CD4-positive, alpha-beta memory T cell (primary cell): ENCODE measurements around the gene STX11. TPM values are rescaled to one million over a fixed set of nuclear protein-coding genes. Genes with fewer than 3 reads are reported as not detected.

ENCODE experiments used
- CTCF ChIA-PET: fragments of 350-600 bp; sonication (Branson Sonifier 250); formaldehyde crosslinking; loops from one replicate; lab custom pipeline; 2021; ENCODE audit warnings: inconsistent platforms; ENCODE audit not compliant: partially characterized antibody; lab: Charles Lee
- POLR2A ChIA-PET: fragments of 350-600 bp; sonication (Branson Sonifier 250); formaldehyde crosslinking; loops from one replicate; lab custom pipeline; 2021; ENCODE audit not compliant: partially characterized antibody; lab: Charles Lee
- DNase-seq, 5 donors: peaks; one replicate each; pipeline versions ENCODE4 v3.0.0 to v3.0.0-alpha.2; 2020 to 2022; ENCODE audit warnings: mixed read lengths in 1 of 5
- H3K27ac ChIP-seq: one replicate; pipeline ENCODE4 v1.7.0; 2013; ENCODE audit warnings: low read depth, low read length
- H3K27me3 ChIP-seq: 2 replicates; pipeline ENCODE4 v1.7.0; 2013; ENCODE audit warnings: mild to moderate bottlenecking, low read length, moderate library complexity; ENCODE audit not compliant: insufficient read depth
- H3K36me3 ChIP-seq: 2 replicates; pipeline ENCODE4 v1.7.0; 2013; ENCODE audit warnings: mild to moderate bottlenecking, low read length, moderate library complexity; ENCODE audit not compliant: insufficient read depth
- H3K4me1 ChIP-seq: 2 replicates; pipeline ENCODE4 v1.7.0; 2013; ENCODE audit warnings: mild to moderate bottlenecking, low read length, moderate library complexity; ENCODE audit not compliant: insufficient read depth
- H3K4me3 ChIP-seq, 2 donors: one replicate each; pipeline ENCODE4 v1.7.0; 2013; ENCODE audit warnings: low read length in 2 of 2, mild to moderate bottlenecking in 1 of 2
- H3K9me3 ChIP-seq, 2 donors: one replicate each; pipeline ENCODE4 v1.7.0; 2013; ENCODE audit warnings: low read length in 2 of 2, control low read depth in 1 of 2; ENCODE audit not compliant: control insufficient read depth in 1 of 2
- H3K27ac Mint-ChIP-seq, 7 donors: one replicate each; pipeline ENCODE4 v1.8.0; 2020 to 2021; ENCODE audit warnings: mixed read lengths in 7 of 7, mild to moderate bottlenecking in 6 of 7, inconsistent platforms in 3 of 7, moderate library complexity in 3 of 7
- H3K27me3 Mint-ChIP-seq, 2 donors: one replicate each; pipeline ENCODE4 v1.8.0; 2020 to 2021; ENCODE audit warnings: mixed read lengths in 2 of 2
- H3K36me3 Mint-ChIP-seq, 2 donors: one replicate each; pipeline ENCODE4 v1.8.0; 2020 to 2021; ENCODE audit warnings: mixed read lengths in 2 of 2, inconsistent platforms in 1 of 2, mild to moderate bottlenecking in 1 of 2
- H3K4me1 Mint-ChIP-seq, 4 donors: one replicate each; pipeline ENCODE4 v1.8.0; 2020 to 2021; ENCODE audit warnings: mixed read lengths in 4 of 4, mild to moderate bottlenecking in 1 of 4
- H3K4me3 Mint-ChIP-seq, 8 donors: one replicate each; pipeline ENCODE4 v1.8.0; 2020 to 2021; ENCODE audit warnings: mixed read lengths in 8 of 8, mild to moderate bottlenecking in 7 of 8, moderate library complexity in 6 of 8, inconsistent platforms in 3 of 8
- H3K9me3 Mint-ChIP-seq, 8 donors: one replicate each; pipeline ENCODE4 v1.8.0; 2020 to 2021; ENCODE audit warnings: mixed read lengths in 8 of 8, mild to moderate bottlenecking in 5 of 8, inconsistent platforms in 3 of 8, moderate library complexity in 1 of 8
- intact Hi-C: fragments of 100-400 bp; cut with micrococcal nuclease; formaldehyde crosslinking; loops from one replicate; pipeline ENCODE4 v1.15.1; 2023
- polyA plus RNA-seq, 2 donors: library from polyadenylated mRNA; unstranded; fragments of 300-500 nt; fragmentation: Illumina TruSeq; gene quantifications; one replicate each; pipeline ENCODE4 v1.2.3, GENCODE V29; 2021
- total RNA-seq, 2 experiments: library from RNA; stranded (reverse); gene quantifications; one replicate each; pipeline ENCODE4 v1.2.3, GENCODE V29; 2021

STX11 gene
- total and polyA plus RNA-seq, 4 experiments from 2014 or later = 5.7 to 11.0 (median 7.9) TPM

DNA sequence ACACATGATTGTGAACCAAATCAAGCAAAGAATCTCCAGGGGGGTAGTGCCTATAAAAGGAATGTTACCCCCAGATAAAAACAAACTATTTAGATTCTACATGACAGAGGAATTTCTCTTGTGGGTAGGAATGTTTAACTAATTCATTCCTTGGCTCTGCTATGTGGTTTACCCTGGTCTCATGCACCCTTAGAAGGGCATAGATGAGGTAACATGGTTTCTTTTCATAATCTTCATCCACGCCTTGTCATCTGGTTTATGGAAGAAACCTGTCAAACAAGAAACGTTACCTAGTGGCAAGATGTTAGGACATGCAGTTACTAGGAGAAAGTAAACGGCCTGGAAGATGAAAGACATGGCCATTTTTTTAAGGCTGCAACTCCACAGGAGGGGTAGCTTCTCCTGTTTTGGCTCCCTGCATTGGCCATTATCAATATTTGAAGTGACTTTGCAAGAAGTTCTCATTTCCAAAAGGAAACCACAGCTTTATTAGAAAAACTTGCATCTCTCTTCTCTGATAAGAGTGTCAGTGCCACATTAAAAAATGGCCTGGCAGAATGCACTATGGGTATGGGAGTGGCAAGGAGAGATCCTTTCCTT is 45.5 kb downstream of the STX11 start:
- Histone ChIP-seq H3K27ac (no peak overlapping the region), H3K4me1 (peaks cover 9% of the 10 kb centered on the region), H3K27me3 (no peaks in the 10 kb centered on the region), H3K4me3 (no peak overlapping the region), H3K9me3 (no peaks in the 10 kb centered on the region), H3K36me3 (no peaks in the 10 kb centered on the region)
- Mint-ChIP-seq H3K9me3 (peaks cover 0 to 9% (median 5%) of the 10 kb centered on the region in 8 donors), H3K27ac (peak overlapping the region in 1 of 7 donors; percentile 70), H3K4me3 (no peak overlapping the region), H3K36me3 (no peaks in the 10 kb centered on the region), H3K4me1 (peaks cover 13 to 17% (median 13%) of the 10 kb centered on the region in 4 donors), H3K27me3 (no peaks in the 10 kb centered on the region)
- DNase-seq = no peak
- ChIA-PET POLR2A (no interaction called here), CTCF (no interaction called here)
- intact Hi-C loops = no loop called here

GRCh38 chr6:144197919-144198318 is 47.6 kb downstream of the STX11 start:
- Histone ChIP-seq H3K27ac (no peak overlapping the region), H3K4me3 (no peak overlapping the region), H3K4me1 (peaks cover 9% of the 10 kb centered on the region), H3K9me3 (peaks cover 0 to 9% of the 10 kb centered on the region in 2 donors), H3K27me3 (no peaks in the 10 kb centered on the region), H3K36me3 (no peaks in the 10 kb centered on the region)
- Mint-ChIP-seq H3K9me3 (peaks cover 0 to 24% (median 18%) of the 10 kb centered on the region in 8 donors), H3K4me1 (peaks cover 11 to 17% (median 13%) of the 10 kb centered on the region in 4 donors), H3K27me3 (no peaks in the 10 kb centered on the region), H3K27ac (no peak overlapping the region), H3K4me3 (no peak overlapping the region), H3K36me3 (no peaks in the 10 kb centered on the region)
- intact Hi-C loops = no loop called here
- POLR2A ChIA-PET = no interaction called here
- CTCF ChIA-PET = no interaction called here
- no peak for DNase-seq

DNA sequence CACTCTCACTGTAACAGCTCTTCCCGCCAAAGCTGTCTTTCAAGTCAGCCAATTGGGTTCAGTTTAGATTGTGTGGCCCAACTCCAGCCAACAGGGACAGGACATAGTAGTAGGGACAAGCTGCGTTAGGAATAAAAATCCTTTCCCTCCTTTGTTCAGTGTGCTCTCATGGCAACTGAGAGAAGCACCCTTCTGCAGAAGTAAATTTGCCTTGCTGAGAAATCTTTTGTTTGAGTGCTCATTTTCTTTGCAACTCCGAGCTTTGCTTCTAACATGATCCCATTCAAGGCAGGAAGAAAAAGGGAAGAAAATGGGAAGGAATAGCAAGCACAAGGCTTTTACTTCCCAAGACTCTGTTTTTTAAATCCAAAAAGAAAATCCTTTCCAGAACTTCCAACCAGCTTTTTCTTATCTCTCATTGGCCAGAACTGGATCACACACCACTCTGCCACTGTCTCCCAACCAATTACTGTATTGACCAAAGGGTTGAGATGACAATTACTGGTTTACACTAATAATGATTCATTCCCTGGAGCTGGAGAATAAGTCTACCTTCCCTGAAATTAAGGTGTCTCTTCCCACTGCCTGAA is 52.7 kb downstream of the STX11 start:
- DNase-seq = no peak
- Mint-ChIP-seq H3K4me1 (peaks cover 11 to 17% (median 13%) of the 10 kb centered on the region in 4 donors), H3K4me3 (no peak overlapping the region), H3K36me3 (no peaks in the 10 kb centered on the region), H3K27ac (no peak overlapping the region), H3K27me3 (peaks cover 6 to 9% of the 10 kb centered on the region in 2 donors), H3K9me3 (peaks cover 6 to 56% (median 43%) of the 10 kb centered on the region in 8 donors)
- H3K9me3 ChIP-seq = peaks cover 0 to 15% of the 10 kb centered on the region in 2 donors
- no peaks in the 10 kb centered on the region for H3K36me3 ChIP-seq
- CTCF ChIA-PET = interaction anchor here (0.8 kb wide), 1 partner anchor 14 kb away, joined by 3 read pairs; no protein-coding TSS in a partner anchor
- H3K27ac ChIP-seq = no peak overlapping the region
- no peaks in the 10 kb centered on the region for H3K27me3 ChIP-seq
- intact Hi-C loops = no loop called here
- no peak overlapping the region for H3K4me3 ChIP-seq
- peaks cover 9% of the 10 kb centered on the region for H3K4me1 ChIP-seq
- POLR2A ChIA-PET = interaction anchor here (1.0 to 1.4 kb wide), 2 partner anchors 12 to 14 kb away, joined by 3 to 4 read pairs; no protein-coding TSS in a partner anchor

DNA sequence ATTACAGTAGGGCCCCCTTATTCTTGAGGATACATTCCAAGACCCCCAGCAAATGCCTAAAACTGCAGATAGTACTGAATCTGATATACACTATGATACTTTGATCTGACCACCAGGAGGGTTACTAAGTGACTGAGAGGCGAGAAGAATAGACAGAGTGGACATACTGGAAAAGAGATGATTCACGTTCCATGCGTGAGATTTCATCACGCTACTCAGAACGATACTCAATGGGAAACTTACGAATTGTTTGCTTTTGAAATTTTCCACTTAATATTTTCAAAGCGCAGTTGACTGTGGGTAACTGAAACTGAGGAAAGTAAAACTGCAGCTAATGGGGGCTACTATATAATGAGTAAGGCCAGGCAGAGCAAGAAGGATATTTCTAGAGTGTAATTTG is 60.8 kb downstream of the STX11 start:
- DNase-seq = no peak
- Histone ChIP-seq H3K27me3 (no peaks in the 10 kb centered on the region), H3K4me1 (peaks cover 11% of the 10 kb centered on the region), H3K36me3 (no peaks in the 10 kb centered on the region), H3K4me3 (no peak overlapping the region), H3K27ac (no peak overlapping the region), H3K9me3 (no peaks in the 10 kb centered on the region)
- peaks cover 0 to 10% of the 10 kb centered on the region in 2 donors for H3K36me3 Mint-ChIP-seq
- peaks cover 16 to 17% of the 10 kb centered on the region in 2 donors for H3K27me3 Mint-ChIP-seq
- peaks cover 0 to 14% (median 1%) of the 10 kb centered on the region in 8 donors for H3K9me3 Mint-ChIP-seq
- no peak overlapping the region for H3K27ac Mint-ChIP-seq
- POLR2A ChIA-PET = no interaction called here
- no peak overlapping the region for H3K4me3 Mint-ChIP-seq
- CTCF ChIA-PET = no interaction called here
- intact Hi-C loops = no loop called here
- peaks cover 12 to 16% (median 14%) of the 10 kb centered on the region in 4 donors for H3K4me1 Mint-ChIP-seq

DNA sequence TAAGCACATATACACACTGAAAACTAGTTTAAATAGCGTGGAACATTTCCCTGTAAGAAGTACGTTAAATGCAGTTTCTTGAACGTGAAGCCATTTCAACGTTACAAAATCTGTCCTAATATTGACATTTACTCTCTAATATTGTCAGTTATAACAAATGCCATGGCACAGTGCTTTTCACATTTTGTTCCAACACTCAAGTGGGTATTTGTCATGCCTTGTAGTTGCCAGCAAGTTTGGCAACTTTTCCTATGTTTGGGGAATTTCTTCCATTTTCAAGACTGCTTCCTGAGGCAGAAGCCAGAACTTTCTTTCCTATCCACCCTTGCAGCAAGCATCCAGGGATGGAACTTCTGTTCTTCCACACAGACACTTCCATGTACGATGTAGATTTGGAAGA is 63.0 kb downstream of the STX11 start:
- H3K27ac Mint-ChIP-seq = peak overlapping the region in 1 of 7 donors; percentile 51
- H3K4me1 ChIP-seq = peaks cover 27% of the 10 kb centered on the region
- peak overlapping the region in 1 of 8 donors; percentile 14 for H3K4me3 Mint-ChIP-seq
- H3K27ac ChIP-seq = no peak overlapping the region
- peaks cover 7 to 16% of the 10 kb centered on the region in 2 donors for H3K27me3 Mint-ChIP-seq
- peaks cover 21 to 36% (median 30%) of the 10 kb centered on the region in 4 donors for H3K4me1 Mint-ChIP-seq
- CTCF ChIA-PET = no interaction called here
- H3K27me3 ChIP-seq = no peaks in the 10 kb centered on the region
- peaks cover 0 to 21% of the 10 kb centered on the region in 2 donors for H3K36me3 Mint-ChIP-seq
- no peak overlapping the region for H3K4me3 ChIP-seq
- H3K36me3 ChIP-seq = no peaks in the 10 kb centered on the region
- intact Hi-C loops = no loop called here
- no peaks in the 10 kb centered on the region for H3K9me3 ChIP-seq
- POLR2A ChIA-PET = no interaction called here
- H3K9me3 Mint-ChIP-seq = peaks cover 0 to 23% (median under 1%) of the 10 kb centered on the region in 8 donors
- no peak for DNase-seq

- Mint-ChIP-seq H3K4me3 (peak overlapping the region in 2 of 8 donors; percentile 6 to 17), H3K4me1 (peaks cover 25 to 43% (median 34%) of the 10 kb centered on the region in 4 donors), H3K36me3 (peaks cover 0 to 21% of the 10 kb centered on the region in 2 donors), H3K27ac (peak overlapping the region in 1 of 7 donors; percentile 51), H3K27me3 (peaks cover 7 to 16% of the 10 kb centered on the region in 2 donors), H3K9me3 (peaks cover 0 to 22% (median under 1%) of the 10 kb centered on the region in 8 donors)
- Histone ChIP-seq H3K4me3 (no peak overlapping the region), H3K27me3 (no peaks in the 10 kb centered on the region), H3K4me1 (peaks cover 31% of the 10 kb centered on the region), H3K36me3 (no peaks in the 10 kb centered on the region), H3K27ac (no peak overlapping the region), H3K9me3 (no peaks in the 10 kb centered on the region)
- DNase-seq = peak in 1 of 5 donors; percentile 15
- ChIA-PET POLR2A (interaction anchor here (1.4 to 5.5 kb wide), 4 partner anchors 11 to 130 kb away, joined by 3 to 29 read pairs (median 4); partner anchors contain the start of gene STX11), CTCF (interaction anchor here (0.9 kb wide), 1 partner anchor 109 kb away, joined by 3 read pairs; no protein-coding TSS in a partner anchor)
- intact Hi-C loops = no loop called here
Measured at GRCh38 chr6:144214029-144214428, 63.7 kb downstream of the STX11 start.
